A673 (cell line): ENCODE measurements around the gene TARBP2. TPM values are rescaled to one million over a fixed set of nuclear protein-coding genes. Genes with fewer than 3 reads are reported as not detected.

Source experiments
- BruUV-seq: library from RNA; stranded (reverse); fragments of 400-500 nt; replicated peaks from 2 replicates; lab custom pipeline; 2021; lab: Mats Ljungman, UMichigan
- CTCF ChIA-PET: fragments of 300-600 bp; sonication (Branson Sonifier 250); formaldehyde crosslinking; loops from one replicate; lab custom pipeline; 2022; ENCODE audit warnings: antibody characterized with exemption; lab: Charles Lee
- POLR2A ChIA-PET: fragments of 300-600 bp; sonication (Branson Sonifier 250); formaldehyde crosslinking; loops from one replicate; lab custom pipeline; 2022; ENCODE audit warnings: antibody characterized with exemption; ENCODE audit not compliant: low non-redundant PET; lab: Charles Lee
- DNase-seq: peaks from one replicate; pipeline ENCODE4 v3.0.0-alpha.2; 2015; ENCODE audit warnings: low spot score
- H3K27ac ChIP-seq: fragments of 200-600 bp; sonication (generic); 2 replicates; pipeline ENCODE4 v1.5.1; 2016; ENCODE audit warnings: mixed run types, low read depth, mild to moderate bottlenecking, mixed read lengths, antibody characterized with exemption, low read length; ENCODE audit not compliant: poor library complexity, severe bottlenecking
- H3K27me3 ChIP-seq: fragments of 200-600 bp; sonication (generic); replicated peaks from 2 replicates; pipeline ENCODE4 v1.6.1; 2017; ENCODE audit warnings: mixed run types, low read depth, mild to moderate bottlenecking, mixed read lengths, antibody characterized with exemption, low read length; ENCODE audit not compliant: insufficient read depth, poor library complexity
- H3K36me3 ChIP-seq: fragments of 200-600 bp; sonication (generic); 2 replicates; pipeline ENCODE4 v1.6.1; 2016; ENCODE audit warnings: mixed run types, mild to moderate bottlenecking, mixed read lengths, antibody characterized with exemption, low read length; ENCODE audit not compliant: insufficient read depth, poor library complexity, severe bottlenecking
- H3K4me1 ChIP-seq: fragments of 200-600 bp; sonication (generic); 2 replicates; pipeline ENCODE4 v1.6.1; 2017; ENCODE audit warnings: mixed run types, mild to moderate bottlenecking, mixed read lengths, antibody characterized with exemption, low read length; ENCODE audit not compliant: insufficient read depth, poor library complexity, severe bottlenecking
- H3K4me3 ChIP-seq: fragments of 200-600 bp; sonication (generic); 2 replicates; pipeline ENCODE4 v1.5.1; 2016; ENCODE audit warnings: low read depth, mixed run types, mild to moderate bottlenecking, mixed read lengths, low read length; ENCODE audit not compliant: poor library complexity, severe bottlenecking
- H3K9me3 ChIP-seq: fragments of 200-600 bp; sonication (generic); 2 replicates; pipeline ENCODE4 v1.6.1; 2016; ENCODE audit warnings: mixed run types, low read depth, mild to moderate bottlenecking, mixed read lengths, antibody characterized with exemption, low read length; ENCODE audit not compliant: poor library complexity, severe bottlenecking
- CTCF ChIP-seq: fragments of 300-800, 200-600 bp; sonication (generic); conservative IDR thresholded peaks from 2 replicates; pipeline ENCODE4 v1.5.1; 2017; ENCODE audit warnings: low read depth, mild to moderate bottlenecking, antibody characterized with exemption, low read length, moderate library complexity, mixed read lengths
- EZH2 ChIP-seq: fragments of 200-600 bp; sonication (generic); IDR thresholded peaks from 2 replicates; pipeline ENCODE4 v1.6.1; 2017; ENCODE audit warnings: borderline replicate concordance, low read depth, mild to moderate bottlenecking, mixed read lengths, antibody characterized with exemption, low read length; ENCODE audit not compliant: poor library complexity, severe bottlenecking
- intact Hi-C: fragments of 100-400 bp; cut with micrococcal nuclease; formaldehyde crosslinking; loops from one replicate; pipeline ENCODE4 v1.10.0; 2022; ENCODE audit not compliant: unreplicated experiment
- total RNA-seq: library from RNA; stranded (reverse); gene quantifications from 2 replicates; pipeline ENCODE4 v1.2.3, GENCODE V29; 2021

Gene TARBP2
- total RNA-seq, 1 experiment from 2014 or later: 70.9 TPM

GRCh38 chr12:53493610-53494391, 7.3 kb upstream of the TARBP2 start:
- no peak for DNase-seq
- ChIA-PET CTCF (no interaction called here), POLR2A (no interaction called here)
- Histone ChIP-seq H3K27me3 (no peaks in the 10 kb centered on the region), H3K27ac (peak overlapping the region; percentile 80), H3K4me1 (peaks cover 24% of the 10 kb centered on the region), H3K4me3 (peak overlapping the region; percentile 64), H3K36me3 (no peaks in the 10 kb centered on the region), H3K9me3 (no peaks in the 10 kb centered on the region)
- TF ChIP-seq EZH2 (no peak), CTCF (no peak)
- BruUV-seq: no TSS peak
- intact Hi-C loops: no loop called here

DNA sequence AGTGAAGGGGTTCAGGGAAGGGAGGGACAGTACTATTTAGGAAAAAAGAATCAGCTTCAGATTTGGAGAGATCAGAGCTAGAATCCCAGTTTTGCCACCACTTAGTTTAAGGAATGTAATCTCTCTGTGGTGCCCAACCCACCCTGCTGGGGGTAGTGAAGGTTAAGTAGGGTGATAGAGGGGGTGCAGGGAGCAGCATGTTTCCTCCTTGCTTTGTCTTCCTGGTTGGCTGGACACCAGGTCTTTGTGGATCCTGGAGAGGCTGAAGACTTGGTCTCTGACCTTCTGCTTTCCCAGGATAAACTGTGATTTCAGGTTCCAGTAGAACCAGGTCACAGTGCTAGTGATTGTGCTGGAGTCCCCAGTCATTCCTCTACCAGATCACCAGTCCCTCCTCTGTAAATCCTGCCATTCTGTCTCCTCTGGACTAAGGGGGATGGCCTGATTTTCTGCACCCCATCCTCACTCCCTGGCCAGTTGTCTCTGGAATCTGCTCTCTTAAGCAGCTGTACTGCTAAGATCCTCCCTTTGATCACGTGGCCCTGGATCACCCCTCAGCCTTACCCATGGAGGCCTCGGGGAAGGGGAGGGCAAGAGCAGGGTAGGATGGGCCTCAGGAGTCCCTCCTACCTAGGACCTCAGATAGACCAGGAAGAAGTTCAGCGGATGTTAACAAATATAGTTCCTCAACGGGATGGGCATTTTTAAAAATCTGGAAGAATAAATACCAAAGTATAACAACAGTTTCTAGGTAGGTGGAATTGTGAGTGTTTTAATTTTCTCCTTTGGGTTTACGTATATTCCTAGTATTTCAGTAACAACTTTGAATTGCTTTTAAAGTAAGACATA, 5.0 kb upstream of the TARBP2 start:
- no TSS peak for BruUV-seq
- POLR2A ChIA-PET: no interaction called here
- TF ChIP-seq CTCF (no peak), EZH2 (no peak)
- peaks cover 31% of the 10 kb centered on the region for H3K4me1 ChIP-seq
- CTCF ChIA-PET: interaction anchor here (0.6 kb wide), 1 partner anchor 142 kb away, joined by 3 read pairs; no protein-coding TSS in a partner anchor
- peak overlapping the region; percentile 21 for H3K27ac ChIP-seq
- intact Hi-C loops: no loop called here
- no peak overlapping the region for H3K4me3 ChIP-seq
- DNase-seq: no peak
- H3K27me3 ChIP-seq: no peaks in the 10 kb centered on the region
- H3K9me3 ChIP-seq: no peaks in the 10 kb centered on the region
- H3K36me3 ChIP-seq: no peaks in the 10 kb centered on the region

DNA sequence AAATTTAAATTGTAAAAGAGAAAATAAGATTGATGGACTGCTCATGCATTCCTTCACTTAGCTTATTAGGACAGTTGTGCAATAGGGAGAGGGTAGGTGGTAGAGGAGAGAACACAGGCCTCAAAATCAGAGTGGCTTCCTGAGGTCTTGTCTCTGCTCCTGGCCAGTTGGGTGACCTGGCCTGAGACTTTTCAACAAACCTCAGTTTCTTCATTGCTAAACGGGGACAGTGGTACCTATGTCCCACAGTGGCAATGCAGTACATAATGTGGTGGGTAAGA, 4.4 kb upstream of the TARBP2 start:
- peak overlapping the region; percentile 21 for H3K27ac ChIP-seq
- TF ChIP-seq EZH2: no peak
- TF ChIP-seq CTCF: no peak
- intact Hi-C loops: no loop called here
- no peak overlapping the region for H3K4me3 ChIP-seq
- ChIA-PET POLR2A (no interaction called here), CTCF (no interaction called here)
- H3K36me3 ChIP-seq: no peaks in the 10 kb centered on the region
- peaks cover 31% of the 10 kb centered on the region for H3K4me1 ChIP-seq
- H3K9me3 ChIP-seq: no peaks in the 10 kb centered on the region
- no peaks in the 10 kb centered on the region for H3K27me3 ChIP-seq
- BruUV-seq: no TSS peak
- DNase-seq: no peak
